GM23338 (cell line): ENCODE results near the gene HMCN2.

Experiments
- CTCF ChIP-seq, 2 experiments: fragments of 200-600 bp in 1 of 2; sonication (generic) in 1 of 2; conservative IDR thresholded peaks; 2 replicates each; pipeline versions ENCODE4 v1.5.1 to v1.6.1; 2016 to 2017; ENCODE audit warnings: antibody characterized with exemption in 2 of 2, low read depth in 2 of 2, mild to moderate bottlenecking in 2 of 2, moderate library complexity in 1 of 2
- TF ChIP-seq, protein P1 (sequence below): IDR thresholded peaks from one replicate; pipeline ENCODE4 v1.6.1; 2018; ENCODE audit warnings: antibody characterized with exemption; ENCODE audit not compliant: unreplicated experiment

GRCh38 chr9:130383979-130384676 is 118.6 kb downstream of the HMCN2 start:
- TF ChIP-seq CTCF (conservative IDR thresholded peaks at IDR 0.05; ENCODE audit: low read depth in 2 of 2) = no peak
- TF ChIP-seq, protein P1, sequence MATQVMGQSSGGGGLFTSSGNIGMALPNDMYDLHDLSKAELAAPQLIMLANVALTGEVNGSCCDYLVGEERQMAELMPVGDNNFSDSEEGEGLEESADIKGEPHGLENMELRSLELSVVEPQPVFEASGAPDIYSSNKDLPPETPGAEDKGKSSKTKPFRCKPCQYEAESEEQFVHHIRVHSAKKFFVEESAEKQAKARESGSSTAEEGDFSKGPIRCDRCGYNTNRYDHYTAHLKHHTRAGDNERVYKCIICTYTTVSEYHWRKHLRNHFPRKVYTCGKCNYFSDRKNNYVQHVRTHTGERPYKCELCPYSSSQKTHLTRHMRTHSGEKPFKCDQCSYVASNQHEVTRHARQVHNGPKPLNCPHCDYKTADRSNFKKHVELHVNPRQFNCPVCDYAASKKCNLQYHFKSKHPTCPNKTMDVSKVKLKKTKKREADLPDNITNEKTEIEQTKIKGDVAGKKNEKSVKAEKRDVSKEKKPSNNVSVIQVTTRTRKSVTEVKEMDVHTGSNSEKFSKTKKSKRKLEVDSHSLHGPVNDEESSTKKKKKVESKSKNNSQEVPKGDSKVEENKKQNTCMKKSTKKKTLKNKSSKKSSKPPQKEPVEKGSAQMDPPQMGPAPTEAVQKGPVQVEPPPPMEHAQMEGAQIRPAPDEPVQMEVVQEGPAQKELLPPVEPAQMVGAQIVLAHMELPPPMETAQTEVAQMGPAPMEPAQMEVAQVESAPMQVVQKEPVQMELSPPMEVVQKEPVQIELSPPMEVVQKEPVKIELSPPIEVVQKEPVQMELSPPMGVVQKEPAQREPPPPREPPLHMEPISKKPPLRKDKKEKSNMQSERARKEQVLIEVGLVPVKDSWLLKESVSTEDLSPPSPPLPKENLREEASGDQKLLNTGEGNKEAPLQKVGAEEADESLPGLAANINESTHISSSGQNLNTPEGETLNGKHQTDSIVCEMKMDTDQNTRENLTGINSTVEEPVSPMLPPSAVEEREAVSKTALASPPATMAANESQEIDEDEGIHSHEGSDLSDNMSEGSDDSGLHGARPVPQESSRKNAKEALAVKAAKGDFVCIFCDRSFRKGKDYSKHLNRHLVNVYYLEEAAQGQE = no peak
